Measurements from ENCODE around the gene ZNF212. TPM values are rescaled to one million over a fixed set of nuclear protein-coding genes. Genes with fewer than 3 reads are reported as not detected.

ZNF212 gene
- total and polyA plus RNA-seq, 2 donors (not counting 3 experiments of a cell fraction or from before 2014, with no cell fraction given): 3.6 to 9.0 TPM

- Histone ChIP-seq H3K9me3 (replicated peaks; ENCODE audit: control insufficient read depth, insufficient read depth, low read length) (no peaks in the 10 kb centered on the region), H3K27ac (ENCODE audit: insufficient read depth, low read depth, low read length) (peak overlapping the region; percentile 31), H3K9me1 (replicated peaks; ENCODE audit: control insufficient read depth, extremely low read depth, insufficient read depth, low read length) (no peaks in the 10 kb centered on the region), H3K36me3 (ENCODE audit: control insufficient read depth in 2 of 2, extremely low read depth in 1 of 2, insufficient read depth in 2 of 2, low read length in 2 of 2) (peaks cover 2 to 8% of the 10 kb centered on the region in 2 experiments), H2AFZ (ENCODE audit: low read depth, low read length) (no peak overlapping the region), H4K20me1 (replicated peaks; ENCODE audit: control insufficient read depth, extremely low read depth, insufficient read depth, low read length) (no peaks in the 10 kb centered on the region), H3K4me1 (ENCODE audit: control insufficient read depth, extremely low read depth, insufficient read depth, low read length) (peaks cover 9% of the 10 kb centered on the region), H3K9ac (replicated peaks; ENCODE audit: extremely low read depth, insufficient read depth, low read length) (no peak overlapping the region), H3K79me2 (ENCODE audit: control insufficient read depth, insufficient read depth, low read length) (no peaks in the 10 kb centered on the region), H3K4me2 (ENCODE audit: insufficient read depth, low read length) (no peak overlapping the region), H3K4me3 (replicated peaks in 1 of 3; ENCODE audit: insufficient read depth in 1 of 3, low read depth in 1 of 3, low read length in 3 of 3) (no peak overlapping the region), H3K27me3 (ENCODE audit: control insufficient read depth in 2 of 2, insufficient read depth in 2 of 2, low read length in 2 of 2) (no peaks in the 10 kb centered on the region)
- no peak for TF ChIP-seq FOS (IDR thresholded peaks at IDR 0.05; ENCODE audit: borderline replicate concordance, insufficient read depth, low read length)
- peak; percentile 39 for TF ChIP-seq POLR2AphosphoS5 (IDR thresholded peaks at IDR 0.05; ENCODE audit: insufficient read depth, low read depth, low read length)
- BruUV-seq (replicated peaks): no TSS peak
- dilution Hi-C loops (cut with MboI; ENCODE audit: extremely low pct_ligation_motif_present, low sequenced_read_pairs) (no loop called here), intact Hi-C loops (cut with micrococcal nuclease) (loop anchor here (10.0 kb wide), 1 partner anchor 343 kb away; no protein-coding TSS in a partner anchor)
- ChIA-PET CTCF (interaction anchor here (1.6 kb wide), 2 partner anchors 20 to 28 kb away, joined by 5 to 6 read pairs; partner anchors contain the start of gene ZNF783), POLR2A (no interaction called here)
- FAIRE-seq (peak; percentile 54), DNase-seq (ENCODE audit: low read depth, low spot score) (peak; percentile 50)
Observed at GRCh38 chr7:149282331-149282655, 42.8 kb downstream of the ZNF212 start.

GRCh38 chr7:149283321-149283720, 43.9 kb downstream of the ZNF212 start:
- H3K27ac ChIP-seq (ENCODE audit: insufficient read depth, low read depth, low read length): no peak overlapping the region
- H3K4me1 ChIP-seq (ENCODE audit: control insufficient read depth, extremely low read depth, insufficient read depth, low read length): peaks cover 9% of the 10 kb centered on the region
- H3K4me2 ChIP-seq (ENCODE audit: insufficient read depth, low read length): no peak overlapping the region
- H3K36me3 ChIP-seq (ENCODE audit: control insufficient read depth in 2 of 2, extremely low read depth in 1 of 2, insufficient read depth in 2 of 2, low read length in 2 of 2): peaks cover 0 to 8% of the 10 kb centered on the region in 2 experiments
- ChIA-PET POLR2A (no interaction called here), CTCF (interaction anchor here (1.6 kb wide), 2 partner anchors 21 to 27 kb away, joined by 5 to 6 read pairs; partner anchors contain the start of gene ZNF783)
- H3K79me2 ChIP-seq (ENCODE audit: control insufficient read depth, insufficient read depth, low read length): no peaks in the 10 kb centered on the region
- H2AFZ ChIP-seq (ENCODE audit: low read depth, low read length): no peak overlapping the region
- H4K20me1 ChIP-seq (replicated peaks; ENCODE audit: control insufficient read depth, extremely low read depth, insufficient read depth, low read length): no peaks in the 10 kb centered on the region
- intact Hi-C loops (cut with micrococcal nuclease): loop anchor here (10.0 kb wide), 1 partner anchor 341 kb away; no protein-coding TSS in a partner anchor
- dilution Hi-C loops (cut with MboI; ENCODE audit: extremely low pct_ligation_motif_present, low sequenced_read_pairs): no loop called here
- DNase-seq (ENCODE audit: low read depth, low spot score) (no peak), FAIRE-seq (no peak)
- no peaks in the 10 kb centered on the region for H3K9me3 ChIP-seq (replicated peaks; ENCODE audit: control insufficient read depth, insufficient read depth, low read length)
- H3K27me3 ChIP-seq (ENCODE audit: control insufficient read depth in 2 of 2, insufficient read depth in 2 of 2, low read length in 2 of 2): no peaks in the 10 kb centered on the region
- TF ChIP-seq MYC (IDR thresholded peaks at IDR 0.05; ENCODE audit: low read depth, low read length) (no peak), POLR2A (IDR thresholded peaks at IDR 0.05; ENCODE audit: low read depth, low read length) (no peak), GATA2 (IDR thresholded peaks at IDR 0.05; ENCODE audit: insufficient read depth, insufficient read length, low read depth, low read length) (no peak), FOS (IDR thresholded peaks at IDR 0.05; ENCODE audit: borderline replicate concordance, insufficient read depth, low read length) (no peak), JUN (IDR thresholded peaks at IDR 0.05; ENCODE audit: borderline replicate concordance, insufficient read depth, insufficient read length, low read depth) (no peak), MAX (IDR thresholded peaks at IDR 0.05; ENCODE audit: insufficient read depth, insufficient read length) (no peak)
- H3K4me3 ChIP-seq (replicated peaks in 1 of 3; ENCODE audit: insufficient read depth in 1 of 3, low read depth in 1 of 3, low read length in 3 of 3): no peak overlapping the region
- BruUV-seq (replicated peaks): no TSS peak
- H3K9ac ChIP-seq (replicated peaks; ENCODE audit: extremely low read depth, insufficient read depth, low read length): no peak overlapping the region
- H3K9me1 ChIP-seq (replicated peaks; ENCODE audit: control insufficient read depth, extremely low read depth, insufficient read depth, low read length): no peaks in the 10 kb centered on the region
